HUES64 (cell line): ENCODE measurements around the gene DCAF6.

ENCODE experiments used
- H3K27ac ChIP-seq: 2 replicates; pipeline ENCODE4 v1.7.0; 2013; ENCODE audit warnings: low read depth, low read length, inconsistent platforms
- H3K27me3 ChIP-seq: 2 replicates; pipeline ENCODE4 v1.6.1; 2013; ENCODE audit warnings: mild to moderate bottlenecking, low read length; ENCODE audit not compliant: insufficient read depth
- H3K36me3 ChIP-seq: 2 replicates; pipeline ENCODE4 v1.6.1; 2013; ENCODE audit warnings: mild to moderate bottlenecking, low read length; ENCODE audit not compliant: insufficient read depth
- H3K4me1 ChIP-seq: 2 replicates; pipeline ENCODE4 v1.6.1; 2013; ENCODE audit warnings: mild to moderate bottlenecking, low read length, moderate library complexity; ENCODE audit not compliant: insufficient read depth
- H3K4me3 ChIP-seq: 2 replicates; pipeline ENCODE4 v1.5.1; 2013; ENCODE audit warnings: mild to moderate bottlenecking, low read length, moderate library complexity
- H3K9ac ChIP-seq: 2 replicates; pipeline ENCODE4 v1.6.1; 2013; ENCODE audit warnings: mild to moderate bottlenecking, low read depth, low read length
- H3K9me3 ChIP-seq: 2 replicates; pipeline ENCODE4 v1.6.1; 2013; ENCODE audit warnings: low read depth, low read length; ENCODE audit not compliant: insufficient read depth
- WGBS: fragments of 150-250, 120-280 bp; methylation state at CpG from one replicate; pipeline ENCODE4 v1.1.7; 2013; ENCODE audit warnings: missing lambda C conversion rate; 5-methylcytosine and 5-hydroxymethylcytosine counted together

Gene DCAF6

GRCh38 chr1:167996266-167996665, 59.8 kb downstream of the DCAF6 start:
- Histone ChIP-seq H3K36me3 (peaks cover 35% of the 10 kb centered on the region), H3K9ac (no peak overlapping the region), H3K9me3 (no peaks in the 10 kb centered on the region), H3K27ac (no peak overlapping the region), H3K4me1 (no peaks in the 10 kb centered on the region), H3K27me3 (no peaks in the 10 kb centered on the region), H3K4me3 (no peak overlapping the region)
- WGBS = 93% methylated on average over 3 of the region's 3 CpGs

- H3K36me3 ChIP-seq = peaks cover 30% of the 10 kb centered on the region
- WGBS = 92% methylated on average over 1 of the region's 3 CpGs
Measured at GRCh38 chr1:167997037-167997575, 60.6 kb downstream of the DCAF6 start.

GRCh38 chr1:167999877-168000276, 63.4 kb downstream of the DCAF6 start:
- no peaks in the 10 kb centered on the region for H3K27me3 ChIP-seq
- H3K9me3 ChIP-seq = no peaks in the 10 kb centered on the region
- H3K4me3 ChIP-seq = no peak overlapping the region
- no peak overlapping the region for H3K9ac ChIP-seq
- 95% methylated on average over 3 of the region's 3 CpGs for WGBS
- no peaks in the 10 kb centered on the region for H3K4me1 ChIP-seq
- no peak overlapping the region for H3K27ac ChIP-seq
- H3K36me3 ChIP-seq = peaks cover 29% of the 10 kb centered on the region

More at GRCh38 chr1:167997037-167997575, 60.6 kb downstream of the DCAF6 start:
- Histone ChIP-seq H3K4me3 (no peak overlapping the region), H3K27me3 (no peaks in the 10 kb centered on the region), H3K27ac (no peak overlapping the region), H3K9ac (no peak overlapping the region), H3K4me1 (no peaks in the 10 kb centered on the region), H3K9me3 (no peaks in the 10 kb centered on the region)

GRCh38 chr1:168000656-168001055, 64.2 kb downstream of the DCAF6 start:
- 90% methylated on average over 2 of the region's 3 CpGs for WGBS
- H3K36me3 ChIP-seq = peaks cover 36% of the 10 kb centered on the region

GRCh38 chr1:168001213-168001612, 64.7 kb downstream of the DCAF6 start:
- WGBS = 92% methylated on average over 1 of the region's 1 CpG
- no peaks in the 10 kb centered on the region for H3K27me3 ChIP-seq
- peaks cover 41% of the 10 kb centered on the region for H3K36me3 ChIP-seq
- no peaks in the 10 kb centered on the region for H3K4me1 ChIP-seq
- no peaks in the 10 kb centered on the region for H3K9me3 ChIP-seq
- no peak overlapping the region for H3K4me3 ChIP-seq
- no peak overlapping the region for H3K9ac ChIP-seq
- no peak overlapping the region for H3K27ac ChIP-seq

More at GRCh38 chr1:168000656-168001055, 64.2 kb downstream of the DCAF6 start:
- Histone ChIP-seq H3K4me1 (no peaks in the 10 kb centered on the region), H3K4me3 (no peak overlapping the region), H3K9me3 (no peaks in the 10 kb centered on the region), H3K27ac (no peak overlapping the region), H3K9ac (no peak overlapping the region), H3K27me3 (no peaks in the 10 kb centered on the region)

- H3K36me3 ChIP-seq = peaks cover 57% of the 10 kb centered on the region
Measured at GRCh38 chr1:168004531-168004930, 68.0 kb downstream of the DCAF6 start.

GRCh38 chr1:168005529-168005928, 69.0 kb downstream of the DCAF6 start:
- peaks cover 57% of the 10 kb centered on the region for H3K36me3 ChIP-seq
- H3K9ac ChIP-seq = no peak overlapping the region
- no peaks in the 10 kb centered on the region for H3K4me1 ChIP-seq
- no peaks in the 10 kb centered on the region for H3K27me3 ChIP-seq
- H3K27ac ChIP-seq = no peak overlapping the region
- H3K9me3 ChIP-seq = no peaks in the 10 kb centered on the region
- no peak overlapping the region for H3K4me3 ChIP-seq

More at GRCh38 chr1:168004531-168004930, 68.0 kb downstream of the DCAF6 start:
- H3K27me3 ChIP-seq = no peaks in the 10 kb centered on the region
- no peak overlapping the region for H3K4me3 ChIP-seq
- H3K27ac ChIP-seq = no peak overlapping the region
- no peak overlapping the region for H3K9ac ChIP-seq
- no peaks in the 10 kb centered on the region for H3K4me1 ChIP-seq
- WGBS = 98% methylated on average over 2 of the region's 2 CpGs
- H3K9me3 ChIP-seq = no peaks in the 10 kb centered on the region

GRCh38 chr1:168007691-168008090, 71.2 kb downstream of the DCAF6 start:
- no peak overlapping the region for H3K9ac ChIP-seq
- no peaks in the 10 kb centered on the region for H3K27me3 ChIP-seq
- no CpG with 5 or more reads among the region's 1 CpG for WGBS
- H3K27ac ChIP-seq = no peak overlapping the region
- H3K36me3 ChIP-seq = peaks cover 51% of the 10 kb centered on the region
- H3K9me3 ChIP-seq = no peaks in the 10 kb centered on the region
- H3K4me1 ChIP-seq = no peaks in the 10 kb centered on the region
- no peak overlapping the region for H3K4me3 ChIP-seq

GRCh38 chr1:168008595-168008994, 72.1 kb downstream of the DCAF6 start:
- Histone ChIP-seq H3K27me3 (no peaks in the 10 kb centered on the region), H3K9ac (no peak overlapping the region), H3K4me1 (no peaks in the 10 kb centered on the region), H3K27ac (no peak overlapping the region), H3K9me3 (no peaks in the 10 kb centered on the region), H3K4me3 (no peak overlapping the region), H3K36me3 (peaks cover 51% of the 10 kb centered on the region)
- WGBS = 100% methylated on average over 1 of the region's 5 CpGs

- peaks cover 43% of the 10 kb centered on the region for H3K36me3 ChIP-seq
- no peak overlapping the region for H3K27ac ChIP-seq
- no peaks in the 10 kb centered on the region for H3K4me1 ChIP-seq
- H3K4me3 ChIP-seq = no peak overlapping the region
- no peaks in the 10 kb centered on the region for H3K9me3 ChIP-seq
- no peak overlapping the region for H3K9ac ChIP-seq
- H3K27me3 ChIP-seq = no peaks in the 10 kb centered on the region
Measured at GRCh38 chr1:168009322-168009721, 72.8 kb downstream of the DCAF6 start.

GRCh38 chr1:168019407-168019806, 82.9 kb downstream of the DCAF6 start:
- Histone ChIP-seq H3K4me3 (no peak overlapping the region), H3K27ac (no peak overlapping the region), H3K27me3 (no peaks in the 10 kb centered on the region), H3K36me3 (peaks cover 45% of the 10 kb centered on the region), H3K9me3 (no peaks in the 10 kb centered on the region), H3K4me1 (no peaks in the 10 kb centered on the region), H3K9ac (no peak overlapping the region)
- 60% methylated on average over 1 of the region's 1 CpG for WGBS

GRCh38 chr1:168031198-168031597, 94.7 kb downstream of the DCAF6 start:
- no peak overlapping the region for H3K9ac ChIP-seq
- H3K9me3 ChIP-seq = no peaks in the 10 kb centered on the region
- WGBS = 96% methylated on average over 5 of the region's 5 CpGs
- no peak overlapping the region for H3K4me3 ChIP-seq
- H3K27ac ChIP-seq = no peak overlapping the region
- H3K4me1 ChIP-seq = no peaks in the 10 kb centered on the region
- no peaks in the 10 kb centered on the region for H3K27me3 ChIP-seq
- peaks cover 10% of the 10 kb centered on the region; the same call in 1 of the 2 replicates for H3K36me3 ChIP-seq
